ENCODE measurements around the gene CSNK1D.

DNA sequence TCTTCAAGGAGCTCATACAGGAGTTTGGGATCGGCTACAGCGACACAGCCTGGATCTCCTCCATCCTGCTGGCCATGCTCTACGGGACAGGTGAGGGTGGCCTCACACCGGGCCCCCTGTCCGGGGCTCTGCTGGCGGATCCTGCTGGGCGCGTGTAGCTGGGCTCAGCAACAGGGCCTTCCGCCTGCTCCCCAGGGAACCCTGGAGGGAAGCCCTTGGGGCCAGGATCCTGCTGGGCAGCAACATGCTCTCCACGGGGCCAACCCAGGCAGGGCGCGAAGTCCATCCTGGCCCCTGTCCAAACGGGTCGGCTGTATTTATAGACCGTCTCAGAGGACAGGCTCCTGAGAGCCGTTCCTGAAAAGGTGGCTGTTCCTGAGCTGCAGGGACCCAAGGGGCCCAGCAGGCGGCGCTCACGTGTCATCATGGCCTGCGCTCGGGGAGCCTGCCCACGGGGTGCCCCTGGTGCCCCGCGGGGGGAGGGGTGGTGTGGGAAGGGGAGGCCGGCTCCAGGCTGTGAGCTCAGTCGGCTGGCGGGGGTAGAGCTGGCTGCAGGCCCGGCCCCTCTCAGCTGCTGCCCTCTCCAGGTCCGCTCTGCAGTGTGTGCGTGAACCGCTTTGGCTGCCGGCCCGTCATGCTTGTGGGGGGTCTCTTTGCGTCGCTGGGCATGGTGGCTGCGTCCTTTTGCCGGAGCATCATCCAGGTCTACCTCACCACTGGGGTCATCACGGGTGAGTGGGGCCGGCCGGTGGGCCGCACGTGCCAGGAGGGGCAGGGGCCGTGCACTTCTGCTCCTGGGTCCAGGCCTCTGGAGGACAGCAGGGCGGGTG, 37.1 kb downstream of the CSNK1D start:
- no peak for TF ChIP-seq GATA2 (IDR thresholded peaks at IDR 0.05; ENCODE audit: low read depth, low read length)
- no peak for TF ChIP-seq GATA3 (IDR thresholded peaks at IDR 0.05; ENCODE audit: low read depth, low read length)

All from SH-SY5Y (cell line).